Mesenchymal stem cell (in vitro differentiated cells and primary cell): ENCODE measurements around the gene CCDC191. TPM values are rescaled to one million over a fixed set of nuclear protein-coding genes. Genes with fewer than 3 reads are reported as not detected.
A peak's percentile ranks its signal among the peaks of the same experiment; 100 is the strongest.

ENCODE experiments used
- DNase-seq: peaks from one replicate; pipeline ENCODE4 v3.0.0-alpha.2; 2013
- H2AFZ ChIP-seq: one replicate; pipeline ENCODE4 v1.6.1; 2013; ENCODE audit warnings: low read depth, mild to moderate bottlenecking, control low read depth, inconsistent platforms, low read length, moderate library complexity
- H2AK5ac ChIP-seq: 2 replicates; pipeline ENCODE4 v1.6.1; 2013; ENCODE audit warnings: low read length, moderate library complexity, mild to moderate bottlenecking, inconsistent platforms; ENCODE audit not compliant: severe bottlenecking
- H2BK120ac ChIP-seq: one replicate; pipeline ENCODE4 v1.6.1; 2013; ENCODE audit warnings: low read depth, mild to moderate bottlenecking, inconsistent platforms, low read length, moderate library complexity
- H2BK12ac ChIP-seq, 2 experiments: one replicate each; pipeline ENCODE4 v1.6.1; 2013; ENCODE audit warnings: inconsistent platforms in 2 of 2, low read length in 2 of 2, mild to moderate bottlenecking in 2 of 2, moderate library complexity in 2 of 2, control low read depth in 1 of 2
- H2BK15ac ChIP-seq: one replicate; pipeline ENCODE4 v1.6.1; 2013; ENCODE audit warnings: mild to moderate bottlenecking, low read depth, inconsistent platforms; ENCODE audit not compliant: poor library complexity, severe bottlenecking
- H2BK5ac ChIP-seq: 2 replicates; pipeline ENCODE4 v1.6.1; 2013; ENCODE audit warnings: low read depth, mild to moderate bottlenecking, low read length, control low read depth, inconsistent platforms; ENCODE audit not compliant: poor library complexity, severe bottlenecking
- H3K14ac ChIP-seq, 2 experiments: one replicate each; pipeline ENCODE4 v1.6.1; 2013; ENCODE audit warnings: inconsistent platforms in 2 of 2, low read length in 2 of 2, control low read depth in 1 of 2, mild to moderate bottlenecking in 1 of 2, moderate library complexity in 1 of 2
- H3K18ac ChIP-seq, 2 experiments: one replicate each; pipeline ENCODE4 v1.6.1; 2013; ENCODE audit warnings: inconsistent platforms in 2 of 2, low read length in 2 of 2, control low read depth in 1 of 2, low read depth in 1 of 2, mild to moderate bottlenecking in 1 of 2
- H3K23ac ChIP-seq, 2 experiments: one replicate each; pipeline ENCODE4 v1.6.1; 2013; ENCODE audit warnings: inconsistent platforms in 2 of 2, low read length in 2 of 2, mild to moderate bottlenecking in 2 of 2, moderate library complexity in 2 of 2, control low read depth in 1 of 2
- H3K27ac ChIP-seq: 2 replicates; pipeline ENCODE4 v1.5.1; 2013; ENCODE audit warnings: mild to moderate bottlenecking, moderate library complexity, low read length, control low read depth, inconsistent platforms; ENCODE audit not compliant: poor library complexity, severe bottlenecking
- H3K27me3 ChIP-seq, 2 experiments: 2 replicates each; pipeline versions ENCODE4 v1.6.1 to v1.7.0; 2013; ENCODE audit warnings: low read length in 2 of 2, mild to moderate bottlenecking in 2 of 2, moderate library complexity in 2 of 2, control low read depth in 1 of 2, inconsistent platforms in 1 of 2; ENCODE audit not compliant: control insufficient read depth in 1 of 2, insufficient read depth in 1 of 2
- H3K36me3 ChIP-seq, 2 experiments: 2 replicates each; pipeline versions ENCODE4 v1.6.1 to v1.7.0; 2013; ENCODE audit warnings: low read length in 2 of 2, control low read depth in 1 of 2, inconsistent platforms in 1 of 2, low read depth in 1 of 2, mild to moderate bottlenecking in 1 of 2; ENCODE audit not compliant: insufficient read depth in 2 of 2, control insufficient read depth in 1 of 2
- H3K4ac ChIP-seq, 2 experiments: one replicate each; pipeline ENCODE4 v1.6.1; 2013; ENCODE audit warnings: inconsistent platforms in 2 of 2, low read length in 2 of 2, mild to moderate bottlenecking in 2 of 2, moderate library complexity in 2 of 2, control low read depth in 1 of 2, low read depth in 1 of 2
- H3K4me1 ChIP-seq: 2 replicates; pipeline ENCODE4 v1.6.1; 2013; ENCODE audit warnings: low read depth, low read length, control low read depth; ENCODE audit not compliant: control insufficient read depth, insufficient read depth
- H3K4me2 ChIP-seq: 2 replicates; pipeline ENCODE4 v1.6.1; 2013; ENCODE audit warnings: low read length, mild to moderate bottlenecking, inconsistent platforms; ENCODE audit not compliant: poor library complexity, severe bottlenecking
- H3K4me3 ChIP-seq, 2 experiments: 2 replicates each; pipeline versions ENCODE4 v1.5.1 to v1.7.0; 2013; ENCODE audit warnings: low read length in 2 of 2, mild to moderate bottlenecking in 2 of 2, control low read depth in 1 of 2, low read depth in 1 of 2; ENCODE audit not compliant: insufficient read depth in 1 of 2
- H3K79me1 ChIP-seq: replicated peaks from 2 replicates; pipeline ENCODE4 v1.6.1; 2013; ENCODE audit warnings: mild to moderate bottlenecking, control low read depth, low read length, inconsistent platforms; ENCODE audit not compliant: poor library complexity, severe bottlenecking
- H3K9ac ChIP-seq: 2 replicates; pipeline ENCODE4 v1.7.0; 2013; ENCODE audit warnings: mild to moderate bottlenecking, low read length, moderate library complexity
- H3K9me3 ChIP-seq: 2 replicates; pipeline ENCODE4 v1.7.0; 2013; ENCODE audit warnings: mild to moderate bottlenecking, low read length; ENCODE audit not compliant: control insufficient read depth
- H4K8ac ChIP-seq: one replicate; pipeline ENCODE4 v1.6.1; 2013; ENCODE audit warnings: inconsistent platforms, mild to moderate bottlenecking, low read length, moderate library complexity
- H4K91ac ChIP-seq: one replicate; pipeline ENCODE4 v1.6.1; 2013; ENCODE audit warnings: mild to moderate bottlenecking, low read length, inconsistent platforms
- WGBS: methylation state at CpG from one replicate; pipeline ENCODE4 v1.1.7; 2013; ENCODE audit warnings: mixed read lengths; 5-methylcytosine and 5-hydroxymethylcytosine counted together
- polyA plus RNA-seq, 2 experiments: library from polyadenylated mRNA; stranded (reverse); fragments of 200-250 nt; gene quantifications; one replicate each; pipeline ENCODE4 v1.2.3, GENCODE V29; 2013

CCDC191 gene
- 1.5 TPM for polyA plus RNA-seq (2013, experiment 1 of 2)
- polyA plus RNA-seq (2013, experiment 2 of 2) = 1.5 TPM

GRCh38 chr3:114056130-114057010, at the start of gene CCDC191, which contains the start of gene QTRT2:
Gene CCDC191, minus strand, starts transcription at chr3:114056526. Its CDS starts 60 bp downstream, at chr3:114056466.
Gene QTRT2, plus strand, starts transcription at chr3:114056737. Its CDS starts 8,521 bp downstream, at chr3:114065258.
- peak within 1 kb of the TSS; percentile 94 for H3K4me2 ChIP-seq
- peak within 1 kb of the TSS; percentile 94 to 97 for H3K4me3 ChIP-seq

DNA sequence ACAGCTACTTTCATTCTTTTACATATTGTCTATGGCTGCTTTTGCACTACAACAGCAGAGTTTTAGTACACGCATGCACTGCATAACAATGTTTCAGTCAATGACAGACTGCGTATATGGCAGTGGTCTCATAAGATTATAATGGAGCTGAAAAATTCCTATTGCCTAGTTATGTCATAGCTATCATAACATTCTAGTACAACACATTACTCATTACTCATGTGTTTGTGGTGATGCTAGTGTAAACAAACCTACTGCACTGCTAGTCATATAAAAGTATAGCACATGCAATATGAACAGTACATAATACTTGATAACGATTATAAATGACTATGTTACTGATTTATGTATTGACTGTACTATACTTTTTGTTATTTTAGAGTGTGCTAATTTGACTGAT, 48.1 kb upstream of the CCDC191 start:
- Histone ChIP-seq H2BK120ac (no peak overlapping the region), H4K91ac (no peak overlapping the region), H2BK15ac (no peak overlapping the region), H2BK12ac (no peak overlapping the region), H3K27me3 (peaks cover 0 to 5% of the 10 kb centered on the region in 2 experiments), H2AFZ (no peak overlapping the region), H3K18ac (no peak overlapping the region), H2BK5ac (no peak overlapping the region), H3K23ac (no peak overlapping the region), H3K4me1 (no peaks in the 10 kb centered on the region), H4K8ac (no peak overlapping the region), H3K36me3 (no peaks in the 10 kb centered on the region), H3K9me3 (no peaks in the 10 kb centered on the region), H2AK5ac (no peak overlapping the region), H3K9ac (no peak overlapping the region), H3K27ac (no peak overlapping the region), H3K79me1 (no peaks in the 10 kb centered on the region), H3K4me3 (no peak overlapping the region), H3K4ac (no peak overlapping the region), H3K14ac (no peak overlapping the region), H3K4me2 (no peak overlapping the region)
- 100% methylated on average over 1 of the region's 3 CpGs for whole genome bisulfite sequencing
- DNase-seq = peak; percentile 47

More at GRCh38 chr3:114056130-114057010, at the start of gene CCDC191, which contains the start of gene QTRT2:
- Histone ChIP-seq H3K4me1 (peaks cover 3% of the 10 kb centered on the region), H4K91ac (peak within 1 kb of the TSS; percentile 44), H3K4ac (peak within 1 kb of the TSS; percentile 75 to 76), H3K9me3 (no peaks in the 10 kb centered on the region), H3K18ac (peak within 1 kb of the TSS; percentile 33 to 70), H4K8ac (peak within 1 kb of the TSS; percentile 35), H3K27ac (peak within 1 kb of the TSS; percentile 44), H2AK5ac (no peak within 1 kb of the TSS), H3K36me3 (peaks cover 2 to 10% of the 10 kb centered on the region in 2 experiments), H2BK12ac (peak within 1 kb of the TSS in 1 of 2 experiments; percentile 88), H3K79me1 (peaks cover 22% of the 10 kb centered on the region), H2BK120ac (peak within 1 kb of the TSS; percentile 45), H2BK15ac (no peak within 1 kb of the TSS), H3K27me3 (no peaks in the 10 kb centered on the region), H3K14ac (peak within 1 kb of the TSS in 1 of 2 experiments; percentile 95), H2BK5ac (no peak within 1 kb of the TSS), H2AFZ (peak within 1 kb of the TSS; percentile 90), H3K9ac (peak within 1 kb of the TSS; percentile 95), H3K23ac (no peak within 1 kb of the TSS)
- WGBS = under 1% methylated on average over 49 of the region's 49 CpGs
- peak; percentile 99 for DNase-seq

DNA sequence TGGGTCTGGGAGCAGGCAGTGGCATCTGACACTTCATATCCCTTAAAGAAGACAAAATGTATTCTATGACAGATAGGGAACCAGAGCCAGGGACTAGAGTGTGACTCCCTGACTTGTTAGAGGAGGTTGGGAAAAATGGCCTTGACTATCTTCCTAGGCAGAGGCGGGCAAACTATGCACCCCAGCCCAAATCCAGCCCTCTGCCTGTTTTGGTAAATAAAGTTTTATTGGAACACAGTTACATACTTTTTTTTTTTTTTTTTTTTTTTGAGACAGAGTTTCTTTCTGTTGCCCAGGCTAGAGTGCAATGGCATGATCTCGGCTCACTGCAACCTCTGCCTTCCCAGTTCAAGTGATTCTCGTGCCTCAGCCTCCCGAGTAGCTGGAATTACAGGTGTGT, 47.5 kb upstream of the CCDC191 start:
- WGBS = 90% methylated on average over 4 of the region's 4 CpGs
- no peaks in the 10 kb centered on the region for H3K9me3 ChIP-seq

GRCh38 chr3:114103181-114103580, 46.9 kb upstream of the CCDC191 start:
- Histone ChIP-seq H3K36me3 (no peaks in the 10 kb centered on the region), H2AFZ (no peak overlapping the region), H3K4me3 (no peak overlapping the region), H2AK5ac (no peak overlapping the region), H4K8ac (no peak overlapping the region), H3K27me3 (no peaks in the 10 kb centered on the region), H3K79me1 (no peaks in the 10 kb centered on the region), H3K4me2 (no peak overlapping the region), H2BK12ac (no peak overlapping the region), H3K14ac (no peak overlapping the region), H3K9me3 (no peaks in the 10 kb centered on the region), H3K9ac (no peak overlapping the region), H3K23ac (no peak overlapping the region), H2BK15ac (no peak overlapping the region), H3K27ac (no peak overlapping the region), H3K4me1 (no peaks in the 10 kb centered on the region), H2BK5ac (no peak overlapping the region), H3K18ac (no peak overlapping the region), H2BK120ac (no peak overlapping the region), H3K4ac (no peak overlapping the region), H4K91ac (no peak overlapping the region)
- 94% methylated on average over 27 of the region's 27 CpGs for whole genome bisulfite sequencing
- DNase-seq = no peak

More for the DNA sequence above, 47.5 kb upstream of the CCDC191 start:
- Histone ChIP-seq H2AK5ac (no peak overlapping the region), H3K27ac (no peak overlapping the region), H3K18ac (no peak overlapping the region), H3K36me3 (no peaks in the 10 kb centered on the region), H3K79me1 (no peaks in the 10 kb centered on the region), H2BK120ac (no peak overlapping the region), H3K14ac (no peak overlapping the region), H3K9ac (no peak overlapping the region), H4K91ac (no peak overlapping the region), H3K27me3 (no peaks in the 10 kb centered on the region), H2BK15ac (no peak overlapping the region), H3K23ac (no peak overlapping the region), H4K8ac (no peak overlapping the region), H2AFZ (no peak overlapping the region), H2BK5ac (no peak overlapping the region), H3K4ac (no peak overlapping the region), H3K4me2 (no peak overlapping the region), H2BK12ac (no peak overlapping the region), H3K4me3 (no peak overlapping the region), H3K4me1 (no peaks in the 10 kb centered on the region)
- DNase-seq = no peak
